Testis (tissue), 3 donors: Measurements from ENCODE around the gene FAM163B. TPM values are rescaled to one million over a fixed set of nuclear protein-coding genes. Genes with fewer than 3 reads are reported as not detected.

Source experiments
- DNase-seq: peaks from one replicate; pipeline ENCODE4 v3.0.0-alpha.2; 2019
- H3K27ac ChIP-seq, 2 donors: fragments of 200-600 bp; sonication (generic); one replicate each; pipeline ENCODE4 v1.5.1; 2019
- H3K27me3 ChIP-seq: fragments of 200-600 bp; sonication (generic); one replicate; pipeline ENCODE4 v1.5.1; 2019
- H3K36me3 ChIP-seq: fragments of 200-600 bp; sonication (generic); one replicate; pipeline ENCODE4 v1.5.1; 2017; ENCODE audit warnings: low read depth; ENCODE audit errors: missing control alignments
- H3K4me1 ChIP-seq: fragments of 200-600 bp; sonication (generic); one replicate; pipeline ENCODE4 v1.5.1; 2019
- H3K4me3 ChIP-seq, 2 donors: fragments of 200-600 bp; sonication (generic); one replicate each; pipeline ENCODE4 v1.5.1; 2017 to 2019
- H3K9me3 ChIP-seq: fragments of 200-600 bp; sonication (generic); one replicate; pipeline ENCODE4 v1.5.1; 2017
- POLR2A ChIP-seq: fragments of 450-650 bp; IDR thresholded peaks from one replicate; pipeline ENCODE4 v1.6.1; 2017; ENCODE audit warnings: antibody characterized with exemption, mild to moderate bottlenecking, moderate library complexity
- WGBS, 2 donors: methylation state at CpG; one replicate each; pipeline ENCODE4 v1.1.5; 2018; 5-methylcytosine and 5-hydroxymethylcytosine counted together
- intact Hi-C: fragments of 100-400 bp; cut with DNase I; formaldehyde crosslinking; loops from one replicate; pipeline ENCODE4 v1.15.1; 2023; ENCODE audit warnings: low total_unique reads
- polyA plus RNA-seq: library from polyadenylated mRNA; stranded (reverse); fragments of 350-450 nt; fragmentation: Illumina TruSeq; extraction: RNeasy Lipid Tissue Mini Kit (QIAGEN cat#74804); gene quantifications from one replicate; pipeline ENCODE4 v1.2.3, GENCODE V29; 2014; ENCODE audit warnings: low read depth, low replicate concordance; ENCODE audit not compliant: insufficient read depth
- total RNA-seq, 2 donors: library from RNA; depleted of rRNA; stranded (reverse); fragments of >200 nt; gene quantifications; one replicate each; pipeline ENCODE4 v1.2.3, GENCODE V29; 2016
- TF ChIP-seq, protein P1 (sequence below), 3 experiments: fragments of 450-650 bp in 2 of 3; fragments of 200-600 bp in 1 of 3; sonication (generic) in 1 of 3; IDR thresholded peaks; one replicate each; pipeline ENCODE4 v1.5.1; 2016 to 2019; ENCODE audit warnings: antibody characterized with exemption in 3 of 3, mild to moderate bottlenecking in 2 of 3, moderate library complexity in 1 of 3

The FAM163B gene
- total and polyA plus RNA-seq, 3 donors from 2014 or later: 2.2 to 3.8 (median 2.8) TPM

- H3K4me1 ChIP-seq: no peaks in the 10 kb centered on the region
- WGBS, 2 donors: 73 to 85% methylated on average over 10 of the region's 10 CpGs
- TF ChIP-seq POLR2A: no peak
- TF ChIP-seq, protein P1, sequence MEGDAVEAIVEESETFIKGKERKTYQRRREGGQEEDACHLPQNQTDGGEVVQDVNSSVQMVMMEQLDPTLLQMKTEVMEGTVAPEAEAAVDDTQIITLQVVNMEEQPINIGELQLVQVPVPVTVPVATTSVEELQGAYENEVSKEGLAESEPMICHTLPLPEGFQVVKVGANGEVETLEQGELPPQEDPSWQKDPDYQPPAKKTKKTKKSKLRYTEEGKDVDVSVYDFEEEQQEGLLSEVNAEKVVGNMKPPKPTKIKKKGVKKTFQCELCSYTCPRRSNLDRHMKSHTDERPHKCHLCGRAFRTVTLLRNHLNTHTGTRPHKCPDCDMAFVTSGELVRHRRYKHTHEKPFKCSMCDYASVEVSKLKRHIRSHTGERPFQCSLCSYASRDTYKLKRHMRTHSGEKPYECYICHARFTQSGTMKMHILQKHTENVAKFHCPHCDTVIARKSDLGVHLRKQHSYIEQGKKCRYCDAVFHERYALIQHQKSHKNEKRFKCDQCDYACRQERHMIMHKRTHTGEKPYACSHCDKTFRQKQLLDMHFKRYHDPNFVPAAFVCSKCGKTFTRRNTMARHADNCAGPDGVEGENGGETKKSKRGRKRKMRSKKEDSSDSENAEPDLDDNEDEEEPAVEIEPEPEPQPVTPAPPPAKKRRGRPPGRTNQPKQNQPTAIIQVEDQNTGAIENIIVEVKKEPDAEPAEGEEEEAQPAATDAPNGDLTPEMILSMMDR (IDR thresholded peaks at IDR 0.05): no peak
Observed at GRCh38 chr9:133602277-133602676, 6.9 kb downstream of the FAM163B start.

GRCh38 chr9:133601746-133602145 is 7.4 kb downstream of the FAM163B start:
- no peaks in the 10 kb centered on the region for H3K9me3 ChIP-seq
- H3K27me3 ChIP-seq: no peaks in the 10 kb centered on the region
- DNase-seq: no peak
- WGBS, 2 donors: 82 to 90% methylated on average over 9 to 10 of the region's 10 CpGs
- no peak overlapping the region for H3K27ac ChIP-seq
- no peaks in the 10 kb centered on the region for H3K4me1 ChIP-seq
- intact Hi-C loops: no loop called here
- H3K4me3 ChIP-seq: no peak overlapping the region
- H3K36me3 ChIP-seq: no peaks in the 10 kb centered on the region
- TF ChIP-seq, protein P1 (IDR thresholded peaks at IDR 0.05): no peak
- no peak for TF ChIP-seq POLR2A

More at GRCh38 chr9:133602277-133602676, 6.9 kb downstream of the FAM163B start:
- Histone ChIP-seq H3K27me3 (no peaks in the 10 kb centered on the region), H3K36me3 (no peaks in the 10 kb centered on the region), H3K27ac (no peak overlapping the region), H3K9me3 (no peaks in the 10 kb centered on the region), H3K4me3 (no peak overlapping the region)
- intact Hi-C loops: no loop called here
- DNase-seq: no peak

DNA sequence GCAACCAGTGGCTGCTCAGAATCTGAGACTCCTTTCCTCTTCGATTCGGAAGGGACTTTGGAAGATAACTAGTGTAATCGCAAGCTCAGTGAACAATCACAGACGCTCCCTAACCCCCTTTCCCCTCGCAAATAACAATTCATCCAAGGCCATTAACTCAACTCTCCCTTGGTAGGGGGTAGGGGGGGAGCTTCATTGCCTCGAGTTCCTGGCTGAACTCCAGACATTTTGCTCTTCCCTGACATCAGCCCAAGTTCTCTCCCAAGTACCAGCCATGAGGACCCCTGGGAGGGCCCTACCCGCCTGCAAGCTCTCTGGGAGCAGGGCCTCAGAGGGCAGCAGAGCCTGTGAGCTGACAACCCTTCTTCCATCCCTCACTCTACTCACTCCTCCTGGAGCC is 8.4 kb downstream of the FAM163B start:
- H3K27me3 ChIP-seq: no peaks in the 10 kb centered on the region
- H3K4me1 ChIP-seq: no peaks in the 10 kb centered on the region
- intact Hi-C loops: no loop called here
- H3K4me3 ChIP-seq: no peak overlapping the region
- no peaks in the 10 kb centered on the region for H3K9me3 ChIP-seq
- no peak for DNase-seq
- 63 to 68% methylated on average over 7 of the region's 7 CpGs for WGBS, 2 donors
- no peak overlapping the region for H3K27ac ChIP-seq
- H3K36me3 ChIP-seq: no peaks in the 10 kb centered on the region
- no peak for TF ChIP-seq POLR2A
- TF ChIP-seq, protein P1 (IDR thresholded peaks at IDR 0.05): no peak

- H3K36me3 ChIP-seq: no peaks in the 10 kb centered on the region
- intact Hi-C loops: no loop called here
- no peaks in the 10 kb centered on the region for H3K4me1 ChIP-seq
- 85 to 90% methylated on average over 6 of the region's 6 CpGs for WGBS, 2 donors
- H3K27me3 ChIP-seq: no peaks in the 10 kb centered on the region
- no peak overlapping the region for H3K27ac ChIP-seq
- TF ChIP-seq, protein P1 (IDR thresholded peaks at IDR 0.05): no peak
- no peak for TF ChIP-seq POLR2A
- no peak for DNase-seq
- no peak overlapping the region for H3K4me3 ChIP-seq
- no peaks in the 10 kb centered on the region for H3K9me3 ChIP-seq
Observed at GRCh38 chr9:133599470-133600173, 9.6 kb downstream of the FAM163B start.

GRCh38 chr9:133598978-133599377 is 10.2 kb downstream of the FAM163B start:
- TF ChIP-seq POLR2A: no peak
- TF ChIP-seq, protein P1 (IDR thresholded peaks at IDR 0.05): no peak
- Histone ChIP-seq H3K36me3 (no peaks in the 10 kb centered on the region), H3K4me3 (no peak overlapping the region), H3K4me1 (no peaks in the 10 kb centered on the region), H3K27ac (no peak overlapping the region), H3K27me3 (no peaks in the 10 kb centered on the region), H3K9me3 (no peaks in the 10 kb centered on the region)
- 96 to 98% methylated on average over 7 of the region's 7 CpGs for WGBS, 2 donors
- no peak for DNase-seq
- intact Hi-C loops: no loop called here
